ENCODE measurements around the gene C12orf42. TPM values are rescaled to one million over a fixed set of nuclear protein-coding genes. Genes with fewer than 3 reads are reported as not detected.
A peak's percentile ranks its signal among the peaks of the same experiment; 100 is the strongest.

Gene C12orf42
- total RNA-seq, 1 donor from 2014 or later: 0.11 TPM

DNA sequence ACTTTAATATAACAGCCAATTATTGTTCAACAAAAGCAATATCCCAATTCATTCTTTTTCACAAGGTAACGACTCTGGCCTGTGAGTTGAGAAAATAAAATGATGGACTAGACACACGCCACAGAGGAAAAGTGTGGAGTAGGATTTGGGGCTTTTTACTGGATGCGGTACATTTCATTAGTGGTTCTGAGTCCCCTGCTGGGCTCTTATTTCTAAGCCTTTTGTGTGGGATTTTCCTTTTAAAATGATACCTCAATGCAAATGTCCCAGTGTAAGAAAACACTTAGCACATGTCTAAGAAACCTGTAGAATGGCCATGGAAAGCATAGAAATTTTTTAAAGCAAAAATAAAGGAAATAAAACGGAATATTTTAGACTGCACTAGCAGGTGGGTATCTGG, 73.4 kb downstream of the C12orf42 start:
- peaks cover 37% of the 10 kb centered on the region for H3K4me1 Mint-ChIP-seq
- peak overlapping the region; percentile 45 for H3K27ac Mint-ChIP-seq
- no peak overlapping the region for H3K4me3 Mint-ChIP-seq
- H3K9me3 Mint-ChIP-seq: peaks cover 14% of the 10 kb centered on the region
- TF ChIP-seq, protein P1, sequence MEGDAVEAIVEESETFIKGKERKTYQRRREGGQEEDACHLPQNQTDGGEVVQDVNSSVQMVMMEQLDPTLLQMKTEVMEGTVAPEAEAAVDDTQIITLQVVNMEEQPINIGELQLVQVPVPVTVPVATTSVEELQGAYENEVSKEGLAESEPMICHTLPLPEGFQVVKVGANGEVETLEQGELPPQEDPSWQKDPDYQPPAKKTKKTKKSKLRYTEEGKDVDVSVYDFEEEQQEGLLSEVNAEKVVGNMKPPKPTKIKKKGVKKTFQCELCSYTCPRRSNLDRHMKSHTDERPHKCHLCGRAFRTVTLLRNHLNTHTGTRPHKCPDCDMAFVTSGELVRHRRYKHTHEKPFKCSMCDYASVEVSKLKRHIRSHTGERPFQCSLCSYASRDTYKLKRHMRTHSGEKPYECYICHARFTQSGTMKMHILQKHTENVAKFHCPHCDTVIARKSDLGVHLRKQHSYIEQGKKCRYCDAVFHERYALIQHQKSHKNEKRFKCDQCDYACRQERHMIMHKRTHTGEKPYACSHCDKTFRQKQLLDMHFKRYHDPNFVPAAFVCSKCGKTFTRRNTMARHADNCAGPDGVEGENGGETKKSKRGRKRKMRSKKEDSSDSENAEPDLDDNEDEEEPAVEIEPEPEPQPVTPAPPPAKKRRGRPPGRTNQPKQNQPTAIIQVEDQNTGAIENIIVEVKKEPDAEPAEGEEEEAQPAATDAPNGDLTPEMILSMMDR (IDR thresholded peaks at IDR 0.05; ENCODE audit: unreplicated experiment): no peak
- H3K27me3 Mint-ChIP-seq (ENCODE audit: low read depth): no peaks in the 10 kb centered on the region
- H3K36me3 Mint-ChIP-seq: peaks cover 5% of the 10 kb centered on the region
- no peak for DNase-seq (ENCODE audit: low spot score in 2 of 2, unreplicated experiment in 2 of 2)

DNA sequence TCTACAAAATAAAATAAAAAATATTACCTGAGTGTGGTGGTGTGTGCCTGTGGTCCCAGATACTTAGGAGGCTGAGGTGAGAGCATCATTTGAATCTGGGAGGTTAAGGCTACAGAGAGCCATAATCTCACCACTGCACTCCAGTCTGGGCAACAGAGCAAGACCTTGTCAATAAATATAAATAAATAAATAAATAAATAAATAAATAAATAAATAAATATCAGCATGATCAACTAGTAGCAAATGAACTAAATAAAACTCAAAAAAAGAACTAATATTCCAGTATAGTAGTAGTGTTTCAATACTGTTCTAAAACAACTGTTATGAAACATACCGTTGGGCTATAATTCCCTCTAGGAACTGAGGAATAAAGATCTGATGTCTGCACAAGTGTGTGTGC, 74.4 kb downstream of the C12orf42 start:
- H3K36me3 Mint-ChIP-seq: peaks cover 4% of the 10 kb centered on the region
- H3K9me3 Mint-ChIP-seq: peaks cover 8% of the 10 kb centered on the region
- DNase-seq (ENCODE audit: low spot score in 2 of 2, unreplicated experiment in 2 of 2): no peak
- H3K4me3 Mint-ChIP-seq: no peak overlapping the region
- H3K27me3 Mint-ChIP-seq (ENCODE audit: low read depth): no peaks in the 10 kb centered on the region
- TF ChIP-seq, protein P1 (IDR thresholded peaks at IDR 0.05; ENCODE audit: unreplicated experiment): no peak
- no peak overlapping the region for H3K27ac Mint-ChIP-seq
- peaks cover 37% of the 10 kb centered on the region for H3K4me1 Mint-ChIP-seq

DNA sequence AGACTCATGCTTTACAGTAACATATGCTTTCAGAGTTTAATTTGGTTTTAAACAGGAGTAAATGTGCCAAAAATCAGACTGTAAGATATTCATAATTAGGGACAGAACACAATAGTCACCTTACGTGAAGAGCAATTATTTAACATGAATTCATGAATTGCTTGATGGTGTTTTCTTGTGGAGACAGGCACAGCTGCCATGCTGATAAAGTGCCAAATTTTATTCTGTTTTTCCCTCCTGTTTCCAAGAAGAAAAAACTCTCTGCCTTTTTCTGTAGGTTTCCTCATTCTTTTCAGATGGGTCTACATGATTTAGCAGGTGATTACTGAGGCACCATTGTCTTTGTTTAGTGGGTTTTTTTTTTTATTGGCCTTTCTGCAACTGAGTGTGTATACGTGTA, 80.1 kb downstream of the C12orf42 start:
- H3K36me3 Mint-ChIP-seq: no peaks in the 10 kb centered on the region
- H3K4me1 Mint-ChIP-seq: peaks cover 5% of the 10 kb centered on the region
- no peak overlapping the region for H3K4me3 Mint-ChIP-seq
- no peaks in the 10 kb centered on the region for H3K9me3 Mint-ChIP-seq
- TF ChIP-seq, protein P1 (IDR thresholded peaks at IDR 0.05; ENCODE audit: unreplicated experiment): no peak
- H3K27ac Mint-ChIP-seq: no peak overlapping the region
- peaks cover 8% of the 10 kb centered on the region for H3K27me3 Mint-ChIP-seq (ENCODE audit: low read depth)
- no peak for DNase-seq (ENCODE audit: low spot score in 2 of 2, unreplicated experiment in 2 of 2)

DNA sequence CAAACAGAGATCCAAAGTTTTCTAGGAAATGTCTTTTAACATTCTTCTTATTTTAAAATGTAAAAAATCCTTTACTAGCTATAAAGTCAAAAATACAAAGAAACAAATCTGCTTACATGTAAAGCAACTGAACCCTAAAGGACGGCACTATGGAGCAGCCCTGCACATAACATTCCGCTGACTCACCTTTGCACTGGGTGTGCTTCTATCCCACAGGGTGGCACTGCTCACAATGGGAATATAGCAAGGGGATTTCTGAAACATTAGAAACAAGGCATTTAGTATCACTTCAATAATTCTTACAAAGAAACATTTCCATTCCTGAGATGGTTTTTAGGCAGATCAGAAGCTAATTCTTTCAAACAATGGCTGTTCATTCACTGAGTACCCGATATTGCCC, 94.3 kb downstream of the C12orf42 start:
- Mint-ChIP-seq H3K27me3 (ENCODE audit: low read depth) (peaks cover 9% of the 10 kb centered on the region), H3K27ac (no peak overlapping the region), H3K4me3 (no peak overlapping the region), H3K9me3 (no peaks in the 10 kb centered on the region), H3K36me3 (no peaks in the 10 kb centered on the region), H3K4me1 (no peaks in the 10 kb centered on the region)
- no peak for DNase-seq (ENCODE audit: low spot score in 2 of 2, unreplicated experiment in 2 of 2)
- TF ChIP-seq, protein P1 (IDR thresholded peaks at IDR 0.05; ENCODE audit: unreplicated experiment): no peak

DNA sequence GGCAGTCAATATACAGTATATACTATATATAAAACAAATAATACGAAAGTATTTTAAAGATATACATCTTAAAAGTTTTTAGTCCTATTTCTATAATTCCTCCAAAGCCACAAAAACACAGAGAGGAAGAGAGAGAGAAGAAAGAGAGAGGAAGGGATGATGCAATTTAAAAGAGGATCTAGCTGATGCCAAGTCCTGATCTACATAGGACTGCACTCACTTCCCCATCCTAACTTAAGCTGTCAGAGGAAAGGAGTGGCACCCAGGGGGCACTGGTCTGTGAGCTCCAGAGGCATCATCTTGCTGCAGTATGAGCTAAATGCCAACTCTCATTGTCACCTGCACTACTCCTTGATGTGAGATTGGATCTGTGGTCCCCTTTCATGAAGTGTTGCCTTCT, 95.8 kb downstream of the C12orf42 start:
- H3K27me3 Mint-ChIP-seq (ENCODE audit: low read depth): peaks cover 1% of the 10 kb centered on the region
- TF ChIP-seq, protein P1 (IDR thresholded peaks at IDR 0.05; ENCODE audit: unreplicated experiment): no peak
- no peak for DNase-seq (ENCODE audit: low spot score in 2 of 2, unreplicated experiment in 2 of 2)
- H3K27ac Mint-ChIP-seq: no peak overlapping the region
- no peak overlapping the region for H3K4me3 Mint-ChIP-seq
- no peaks in the 10 kb centered on the region for H3K9me3 Mint-ChIP-seq
- H3K4me1 Mint-ChIP-seq: no peaks in the 10 kb centered on the region
- no peaks in the 10 kb centered on the region for H3K36me3 Mint-ChIP-seq

- no peak overlapping the region for H3K4me3 Mint-ChIP-seq
- no peak for DNase-seq (ENCODE audit: low spot score in 2 of 2, unreplicated experiment in 2 of 2)
- H3K4me1 Mint-ChIP-seq: no peaks in the 10 kb centered on the region
- peaks cover 2% of the 10 kb centered on the region for H3K27me3 Mint-ChIP-seq (ENCODE audit: low read depth)
- TF ChIP-seq, protein P1 (IDR thresholded peaks at IDR 0.05; ENCODE audit: unreplicated experiment): no peak
- H3K36me3 Mint-ChIP-seq: no peaks in the 10 kb centered on the region
- no peak overlapping the region for H3K27ac Mint-ChIP-seq
- no peaks in the 10 kb centered on the region for H3K9me3 Mint-ChIP-seq
These were observed 98.2 kb downstream of the C12orf42 start for GRCh38 chr12:103397536-103397935.

Measured in mesothelial cell of epicardium (in vitro differentiated cells).